Heart right ventricle (tissue), 16 donors: Measurements from ENCODE around the gene NHP2. TPM values are rescaled to one million over a fixed set of nuclear protein-coding genes. Genes with fewer than 3 reads are reported as not detected.

Experiments
- ATAC-seq, 8 donors: fragments of 200-7000 bp; cut with Tn5 transposase; one replicate each; pipeline ENCODE4 v1.9.1; 2020; ENCODE audit warnings: mild to moderate bottlenecking in 8 of 8, moderate library complexity in 8 of 8, moderate number of reproducible peaks in 1 of 8
- DNase-seq, 2 donors: peaks; one replicate each; pipeline ENCODE4 v3.0.0-alpha.2; 2020
- H3K27ac ChIP-seq, 10 donors: fragments of 200-600 bp; sonication (generic) in 2 of 10; one replicate each; pipeline versions ENCODE4 v1.5.0 to v1.8.0; 2020 to 2022; ENCODE audit warnings: mild to moderate bottlenecking in 3 of 10
- H3K27me3 ChIP-seq, 7 donors: fragments of 200-600 bp; one replicate each; pipeline ENCODE4 v1.8.0; 2021 to 2022; ENCODE audit warnings: mild to moderate bottlenecking in 2 of 7
- H3K36me3 ChIP-seq, 9 donors: fragments of 200-600 bp; sonication (generic) in 1 of 9; one replicate each; pipeline versions ENCODE4 v1.5.0 to v1.8.0; 2020 to 2022; ENCODE audit warnings: mild to moderate bottlenecking in 2 of 9
- H3K4me1 ChIP-seq, 9 donors: fragments of 200-600 bp; sonication (generic) in 1 of 9; one replicate each; pipeline versions ENCODE4 v1.5.0 to v1.8.0; 2020 to 2022; ENCODE audit warnings: mild to moderate bottlenecking in 4 of 9
- H3K4me3 ChIP-seq, 10 donors: fragments of 200-600 bp; sonication (generic) in 2 of 10; one replicate each; pipeline versions ENCODE4 v1.5.0 to v1.8.0; 2020 to 2022; ENCODE audit warnings: mild to moderate bottlenecking in 7 of 10, moderate library complexity in 2 of 10
- H3K9me3 ChIP-seq, 11 donors: fragments of 200-600 bp in 10 of 11; sonication (generic) in 2 of 11; one replicate each; pipeline versions ENCODE4 v1.5.0 to v1.8.0; 2013 to 2022; ENCODE audit warnings: mild to moderate bottlenecking in 2 of 11, control low read depth in 1 of 11, moderate library complexity in 1 of 11
- CTCF ChIP-seq, 9 donors: fragments of 200-600 bp; sonication (generic) in 2 of 9; IDR thresholded peaks; one replicate each; pipeline versions ENCODE4 v1.5.0 to v1.8.0; 2021 to 2022; ENCODE audit warnings: antibody characterized with exemption in 9 of 9, mild to moderate bottlenecking in 5 of 9, moderate library complexity in 1 of 9
- WGBS, 2 donors: extraction: QIAGEN DNeasy Blood & Tissue Kit; methylation state at CpG; one replicate each; pipeline ENCODE4 v1.1.7; 2013; ENCODE audit warnings: inconsistent platforms in 1 of 2; 5-methylcytosine and 5-hydroxymethylcytosine counted together
- intact Hi-C, 10 donors: fragments of 100-400 bp; cut with DNase I; formaldehyde crosslinking; loops; one replicate each; pipeline versions ENCODE4 v1.11.1 to v1.14.2; 2022
- polyA plus RNA-seq, 2 donors: library from polyadenylated mRNA; stranded (reverse); fragments of 200-250 nt; gene quantifications; one replicate each; pipeline ENCODE4 v1.2.3, GENCODE V29; 2013
- total RNA-seq, 10 donors: library from RNA; stranded (reverse); fragmentation: NEBNext Ultra II Directional in 3 of 10; extraction: Animal tissue kit (Norgen Biotek cat#: 25700) in 3 of 10; gene quantifications; one replicate each; pipeline versions ENCODE4 v1.2.1 to v1.2.4, GENCODE V29; 2021 to 2023
- donor health status: Arrhythmogenic right ventricular cardiomyopathy.
- donor health status: ischemic (EF 13 %, LVEDD 7.1; RV severe dilation, severe dysfunction).
- donor health status: healthy with polysubstance abuse.
- donor health status: DM: no; HTN: yes; CAD: no.
- donor health status: DM: no; HTN: no; CAD: no.
- donor health status: ischemic (EF 25% LVEDD 6.9; RV normal size, moderate dysfunction).
- donor health status: ischemic (EF 25% LVEDD 5.7; RV mildly dilated, moderate dysfunction).
- donor health status: healthy.
- donor health status: DM: yes; HTN: yes; CAD: no.
- donor health status: Ischemic cardiomyopathy.
- donor health status: ischemic (EF 35%, LVEDD 5.7; RV mildly dilated, moderate dysfunction).
- donor health status: nonischemic (EF 11% LVEDD 7.7; RV severe dilation, severe dysfunction).
- donor health status: DM: yes; HTN: yes; CAD: no.
- donor health status: PGD.
- donor health status: ischemic (EF 29% LVEDD 5.4; RV normal size, mild dysfunction).
- donor health status: nonischemic (EF 23%, LVEDD 6.1; RV moderate dilation, normal function).

NHP2 gene
- total and polyA plus RNA-seq, 12 donors, result 59.8 to 272 (median 74.5) TPM

GRCh38 chr5:178147406-178147805, 6.3 kb downstream of the NHP2 start:
- no peak for TF ChIP-seq CTCF (IDR thresholded peaks at IDR 0.05)
- no peak overlapping the region for H3K27ac ChIP-seq
- H3K4me3 ChIP-seq, result no peak overlapping the region
- peaks cover under 1 to 27% (median 15%) of the 10 kb centered on the region in 9 donors for H3K4me1 ChIP-seq
- WGBS, 2 donors, result 88 to 93% methylated on average over 15 of the region's 15 CpGs
- ATAC-seq (no peak), DNase-seq (no peak)
- H3K27me3 ChIP-seq, result no peaks in the 10 kb centered on the region
- H3K36me3 ChIP-seq, result peaks cover 0 to 94% (median 67%) of the 10 kb centered on the region in 9 donors
- intact Hi-C loops, result loop anchor here in 7 of 10 donors (5.0 kb wide), 2 partner anchors 35 to 70 kb away; partner anchors contain the start of gene N4BP3 (in 1 of the 7)
- H3K9me3 ChIP-seq, result no peaks in the 10 kb centered on the region

GRCh38 chr5:178145965-178146820, 7.5 kb downstream of the NHP2 start:
- Histone ChIP-seq H3K4me3 (no peak overlapping the region), H3K27me3 (no peaks in the 10 kb centered on the region), H3K27ac (no peak overlapping the region), H3K4me1 (peaks cover 0 to 16% (median 7%) of the 10 kb centered on the region in 9 donors), H3K36me3 (peaks cover 0 to 100% (median 67%) of the 10 kb centered on the region in 9 donors), H3K9me3 (no peaks in the 10 kb centered on the region)
- DNase-seq (peak; percentile 48 to 51), ATAC-seq (peak; percentile 26 to 59 (median 44))
- peak; percentile 44 to 76 (median 69) for TF ChIP-seq CTCF (IDR thresholded peaks at IDR 0.05)
- WGBS, 2 donors, result 64 to 65% methylated on average over 14 of the region's 14 CpGs
- intact Hi-C loops, result loop anchor here in 9 of 10 donors (1.0 to 5.0 kb wide), 4 partner anchors 34 to 70 kb away; partner anchors contain the start of gene N4BP3 (in 1 of the 9)

- WGBS, 2 donors, result 37 to 55% methylated on average over 10 of the region's 10 CpGs
- intact Hi-C loops, result no loop called here
- DNase-seq (peak; percentile 58 to 70), ATAC-seq (peak; percentile 51 to 83 (median 76))
- H3K9me3 ChIP-seq, result no peaks in the 10 kb centered on the region
- no peak for TF ChIP-seq CTCF (IDR thresholded peaks at IDR 0.05)
- no peak overlapping the region for H3K4me3 ChIP-seq
- H3K36me3 ChIP-seq, result peaks cover 0 to 100% (median 53%) of the 10 kb centered on the region in 9 donors
- peak overlapping the region in 2 of 10 donors; percentile 9 to 26 for H3K27ac ChIP-seq
- H3K4me1 ChIP-seq, result peaks cover 0 to 14% (median 6%) of the 10 kb centered on the region in 9 donors
- no peaks in the 10 kb centered on the region for H3K27me3 ChIP-seq
Observed at GRCh38 chr5:178143901-178144300, 9.8 kb downstream of the NHP2 start.

GRCh38 chr5:178143246-178143645, 10.4 kb downstream of the NHP2 start:
- DNase-seq (no peak), ATAC-seq (no peak)
- intact Hi-C loops, result no loop called here
- Histone ChIP-seq H3K4me3 (no peak overlapping the region), H3K27ac (peak overlapping the region in 1 of 10 donors; percentile 26), H3K27me3 (no peaks in the 10 kb centered on the region), H3K36me3 (peaks cover 0 to 100% (median 46%) of the 10 kb centered on the region in 9 donors), H3K4me1 (peaks cover 0 to 14% (median 6%) of the 10 kb centered on the region in 9 donors), H3K9me3 (no peaks in the 10 kb centered on the region)
- no peak for TF ChIP-seq CTCF (IDR thresholded peaks at IDR 0.05)
- 76 to 81% methylated on average over 6 of the region's 6 CpGs for WGBS, 2 donors
